PC-9 (cell line): Measurements from ENCODE around the gene COL5A3. TPM values are rescaled to one million over a fixed set of nuclear protein-coding genes. Genes with fewer than 3 reads are reported as not detected.

ENCODE experiments used
- BruUV-seq: library from RNA; stranded (reverse); fragments of 400-500 nt; replicated peaks from 2 replicates; lab custom pipeline; 2021; lab: Mats Ljungman, UMichigan
- CTCF ChIA-PET: fragments of 300-600 bp; sonication (Branson Sonifier 250); formaldehyde crosslinking; loops from one replicate; lab custom pipeline; 2022; ENCODE audit warnings: antibody characterized with exemption; lab: Charles Lee
- POLR2A ChIA-PET: fragments of 300-600 bp; sonication (Branson Sonifier 250); formaldehyde crosslinking; loops from one replicate; lab custom pipeline; 2022; ENCODE audit warnings: antibody characterized with exemption; ENCODE audit not compliant: unreplicated experiment; lab: Charles Lee
- DNase-seq, 2 experiments: peaks; one replicate each; pipeline versions ENCODE4 v3.0.0 to v3.0.0-alpha.2; 2015 to 2022; ENCODE audit warnings: mixed read lengths in 1 of 2
- H2AFZ ChIP-seq: fragments of 200-600 bp; sonication (generic); 2 replicates; pipeline ENCODE4 v1.8.1; 2017; ENCODE audit warnings: antibody characterized with exemption
- H3F3A ChIP-seq: fragments of 200-600 bp; sonication (generic); 2 replicates; pipeline ENCODE4 v1.8.1; 2017; ENCODE audit warnings: antibody characterized with exemption, mild to moderate bottlenecking, low read depth; ENCODE audit not compliant: insufficient read depth
- H3K27ac ChIP-seq: fragments of 200-600 bp; sonication (generic); 2 replicates; pipeline ENCODE4 v1.6.1; 2016; ENCODE audit warnings: mixed run types
- H3K27me3 ChIP-seq: fragments of 200-600 bp; sonication (generic); 2 replicates; pipeline ENCODE4 v1.6.1; 2016; ENCODE audit warnings: low read depth, mixed run types; ENCODE audit not compliant: insufficient read depth
- H3K36me3 ChIP-seq: fragments of 200-600 bp; sonication (generic); 2 replicates; pipeline ENCODE4 v1.6.1; 2016; ENCODE audit warnings: low read depth, mixed run types
- H3K4me1 ChIP-seq: fragments of 200-600 bp; sonication (generic); replicated peaks from 2 replicates; pipeline ENCODE4 v1.6.1; 2016; ENCODE audit warnings: mixed run types; ENCODE audit not compliant: insufficient read depth
- H3K4me2 ChIP-seq: fragments of 200-600 bp; sonication (generic); 2 replicates; pipeline ENCODE4 v1.6.1; 2017; ENCODE audit warnings: mixed run types
- H3K4me3 ChIP-seq: fragments of 200-600 bp; sonication (generic); 2 replicates; pipeline ENCODE4 v1.6.1; 2016; ENCODE audit warnings: mixed run types
- H3K79me2 ChIP-seq: fragments of 200-600 bp; sonication (generic); 2 replicates; pipeline ENCODE4 v1.6.1; 2017; ENCODE audit warnings: low read depth, mixed run types
- H3K9me2 ChIP-seq: fragments of 200-600 bp; sonication (generic); 2 replicates; pipeline ENCODE4 v1.8.1; 2017; ENCODE audit warnings: mild to moderate bottlenecking; ENCODE audit not compliant: insufficient read depth
- H3K9me3 ChIP-seq: fragments of 200-600 bp; sonication (generic); 2 replicates; pipeline ENCODE4 v1.8.1; 2016; ENCODE audit warnings: low read depth; ENCODE audit not compliant: insufficient read depth
- H4K20me1 ChIP-seq: fragments of 200-600 bp; sonication (generic); 2 replicates; pipeline ENCODE4 v1.8.1; 2017; ENCODE audit not compliant: insufficient read depth
- EZH2 ChIP-seq: fragments of 200-600 bp; sonication (generic); IDR thresholded peaks from 2 replicates; pipeline ENCODE4 v1.8.0; 2017; ENCODE audit warnings: antibody characterized with exemption, low read depth
- intact Hi-C: fragments of 100-400 bp; cut with micrococcal nuclease; formaldehyde crosslinking; loops from one replicate; pipeline ENCODE4 v1.10.0; 2022; ENCODE audit not compliant: unreplicated experiment
- total RNA-seq: library from RNA; stranded (reverse); gene quantifications from 2 replicates; pipeline ENCODE4 v1.2.3, GENCODE V29; 2021
- TF ChIP-seq, protein P1 (sequence below): fragments of 200-600 bp; sonication (generic); conservative IDR thresholded peaks from 2 replicates; pipeline ENCODE4 v1.6.1; 2017; ENCODE audit warnings: mixed run types, antibody characterized with exemption, mild to moderate bottlenecking, moderate library complexity

COL5A3 gene
- total RNA-seq, 1 experiment from 2014 or later: not detected

DNA sequence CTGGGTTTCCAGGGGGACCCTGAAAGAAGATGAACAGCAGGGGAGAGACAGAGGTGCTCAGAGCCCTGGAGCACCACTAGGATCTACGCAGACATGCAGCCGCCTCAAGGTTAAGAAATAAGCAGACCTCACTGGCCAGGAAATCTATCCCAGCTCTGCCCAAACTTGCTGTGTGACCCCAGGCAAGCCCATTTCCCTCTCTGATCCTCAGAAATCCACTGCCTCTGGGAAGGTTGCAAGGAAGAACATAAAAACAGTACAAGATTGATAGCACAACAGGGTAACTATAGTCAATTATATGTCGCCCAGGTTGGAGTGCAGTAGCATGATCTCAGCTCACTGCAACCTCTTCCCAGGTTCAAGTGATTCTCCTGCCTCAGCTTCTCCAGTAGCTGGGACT, 20.8 kb downstream of the COL5A3 start:
- ChIA-PET POLR2A (no interaction called here), CTCF (no interaction called here)
- H3K27me3 ChIP-seq: peaks cover 95% of the 10 kb centered on the region
- no peaks in the 10 kb centered on the region for H3K36me3 ChIP-seq
- H3K4me3 ChIP-seq: no peak overlapping the region
- BruUV-seq: no TSS peak
- H3K79me2 ChIP-seq: no peaks in the 10 kb centered on the region
- no peak overlapping the region for H2AFZ ChIP-seq
- no peaks in the 10 kb centered on the region for H3K9me2 ChIP-seq
- H3K4me1 ChIP-seq: no peaks in the 10 kb centered on the region
- TF ChIP-seq EZH2: no peak
- TF ChIP-seq, protein P1, sequence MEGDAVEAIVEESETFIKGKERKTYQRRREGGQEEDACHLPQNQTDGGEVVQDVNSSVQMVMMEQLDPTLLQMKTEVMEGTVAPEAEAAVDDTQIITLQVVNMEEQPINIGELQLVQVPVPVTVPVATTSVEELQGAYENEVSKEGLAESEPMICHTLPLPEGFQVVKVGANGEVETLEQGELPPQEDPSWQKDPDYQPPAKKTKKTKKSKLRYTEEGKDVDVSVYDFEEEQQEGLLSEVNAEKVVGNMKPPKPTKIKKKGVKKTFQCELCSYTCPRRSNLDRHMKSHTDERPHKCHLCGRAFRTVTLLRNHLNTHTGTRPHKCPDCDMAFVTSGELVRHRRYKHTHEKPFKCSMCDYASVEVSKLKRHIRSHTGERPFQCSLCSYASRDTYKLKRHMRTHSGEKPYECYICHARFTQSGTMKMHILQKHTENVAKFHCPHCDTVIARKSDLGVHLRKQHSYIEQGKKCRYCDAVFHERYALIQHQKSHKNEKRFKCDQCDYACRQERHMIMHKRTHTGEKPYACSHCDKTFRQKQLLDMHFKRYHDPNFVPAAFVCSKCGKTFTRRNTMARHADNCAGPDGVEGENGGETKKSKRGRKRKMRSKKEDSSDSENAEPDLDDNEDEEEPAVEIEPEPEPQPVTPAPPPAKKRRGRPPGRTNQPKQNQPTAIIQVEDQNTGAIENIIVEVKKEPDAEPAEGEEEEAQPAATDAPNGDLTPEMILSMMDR: no peak
- H3F3A ChIP-seq: no peaks in the 10 kb centered on the region
- intact Hi-C loops: no loop called here
- H3K27ac ChIP-seq: no peak overlapping the region
- H4K20me1 ChIP-seq: no peaks in the 10 kb centered on the region
- DNase-seq: no peak
- no peak overlapping the region for H3K4me2 ChIP-seq
- no peaks in the 10 kb centered on the region for H3K9me3 ChIP-seq

GRCh38 chr19:9986787-9987281, 23.5 kb downstream of the COL5A3 start:
- Histone ChIP-seq H3K4me2 (no peak overlapping the region), H3F3A (no peaks in the 10 kb centered on the region), H3K4me1 (no peaks in the 10 kb centered on the region), H3K27ac (no peak overlapping the region), H4K20me1 (no peaks in the 10 kb centered on the region), H3K4me3 (no peak overlapping the region), H3K9me3 (no peaks in the 10 kb centered on the region), H3K79me2 (no peaks in the 10 kb centered on the region), H3K27me3 (peaks cover 98% of the 10 kb centered on the region), H3K36me3 (no peaks in the 10 kb centered on the region), H3K9me2 (no peaks in the 10 kb centered on the region), H2AFZ (no peak overlapping the region)
- intact Hi-C loops: no loop called here
- POLR2A ChIA-PET: interaction anchor here (0.7 kb wide), 1 partner anchor 61 kb away, joined by 6 read pairs; no protein-coding TSS in a partner anchor
- TF ChIP-seq EZH2: no peak
- TF ChIP-seq, protein P1: no peak
- no peak for DNase-seq
- CTCF ChIA-PET: interaction anchor here (0.6 kb wide), 2 partner anchors 8 to 38 kb away, joined by 3 to 4 read pairs; no protein-coding TSS in a partner anchor
- no TSS peak for BruUV-seq

DNA sequence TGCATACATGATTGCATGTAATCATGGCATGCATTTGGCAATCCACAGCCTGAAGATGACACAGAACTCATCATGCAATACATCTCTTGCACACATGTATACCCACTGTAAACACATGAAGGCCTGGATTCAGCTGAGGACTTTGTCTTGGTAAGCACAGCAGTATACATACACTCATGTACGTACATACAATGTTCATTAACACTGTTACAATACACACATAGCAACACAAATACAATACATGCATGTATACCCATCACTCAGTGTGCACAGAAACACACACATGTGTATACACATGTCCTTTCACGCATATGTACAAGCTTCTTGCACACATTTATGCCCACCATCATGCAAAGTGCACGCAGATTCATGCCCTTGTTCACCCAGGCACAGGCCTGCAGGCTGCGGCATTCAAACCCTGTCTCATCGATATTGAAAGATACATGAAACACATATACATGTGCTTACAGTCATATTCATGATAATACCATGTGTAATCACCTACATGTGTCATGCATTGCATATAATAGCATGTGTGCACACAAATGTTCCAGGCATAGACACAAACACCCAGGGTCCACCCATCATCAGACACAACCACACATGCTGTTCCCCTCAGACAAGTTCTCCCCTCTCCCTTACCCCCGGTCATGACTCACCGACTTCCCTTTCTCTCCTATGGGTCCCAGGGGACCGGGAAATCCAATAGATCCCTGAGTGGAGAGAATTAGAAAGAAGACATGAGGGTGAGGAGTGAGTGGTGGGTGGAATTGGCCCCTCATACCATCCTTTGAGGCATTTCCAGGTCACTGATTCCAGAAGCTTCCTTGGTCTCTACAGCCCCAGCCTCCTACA, 28.7 kb downstream of the COL5A3 start:
- CTCF ChIA-PET: no interaction called here
- Histone ChIP-seq H3K27me3 (peaks cover 86% of the 10 kb centered on the region), H3K36me3 (no peaks in the 10 kb centered on the region), H3F3A (no peaks in the 10 kb centered on the region), H3K9me3 (no peaks in the 10 kb centered on the region), H3K27ac (no peak overlapping the region), H4K20me1 (no peaks in the 10 kb centered on the region), H3K4me1 (no peaks in the 10 kb centered on the region), H2AFZ (no peak overlapping the region), H3K4me2 (no peak overlapping the region), H3K4me3 (no peak overlapping the region), H3K79me2 (no peaks in the 10 kb centered on the region), H3K9me2 (no peaks in the 10 kb centered on the region)
- POLR2A ChIA-PET: no interaction called here
- no peak for DNase-seq
- TF ChIP-seq EZH2: no peak
- TF ChIP-seq, protein P1: no peak
- intact Hi-C loops: no loop called here
- no TSS peak for BruUV-seq
